Measurements from ENCODE around the gene FAM20A.

The FAM20A gene

DNA sequence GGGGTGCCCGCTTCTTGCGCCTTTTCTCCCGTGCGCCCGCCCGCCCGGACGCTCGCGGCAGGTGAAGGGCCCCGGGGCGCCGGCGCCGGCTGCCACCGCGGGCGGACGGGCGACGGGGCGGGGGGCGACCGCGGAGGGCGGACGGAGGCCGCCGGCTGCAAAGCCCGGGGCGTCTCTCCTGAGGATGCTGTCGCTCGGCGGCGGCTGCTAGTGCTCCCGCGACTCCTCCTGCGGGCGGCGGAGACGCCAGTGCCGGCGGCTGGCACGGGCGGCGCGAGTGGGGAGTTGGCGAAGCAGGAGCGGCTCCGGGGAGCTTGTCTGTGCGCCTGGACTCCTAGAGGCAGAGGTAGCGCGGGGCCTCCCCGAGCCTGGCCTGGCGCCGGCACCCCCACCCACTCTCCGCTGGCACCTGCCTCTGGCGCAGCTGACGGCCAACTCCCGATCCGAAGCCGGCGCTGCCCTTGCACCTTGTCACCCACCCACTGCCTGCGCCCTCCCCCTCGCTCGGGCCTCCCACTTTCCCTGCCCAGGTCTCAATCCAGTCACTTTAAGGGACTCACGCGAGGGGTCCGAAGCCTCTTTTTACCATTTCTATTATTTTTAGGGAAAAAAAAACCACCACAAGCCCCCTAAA, at the start of gene FAM20A:
FAM20A (minus strand) TSS at position 437 of the 634 bp plus-strand sequence. CDS start 701 bp downstream, outside the sequence.
- peak; percentile 26 to 78 (median 67) for DNase-seq

DNA sequence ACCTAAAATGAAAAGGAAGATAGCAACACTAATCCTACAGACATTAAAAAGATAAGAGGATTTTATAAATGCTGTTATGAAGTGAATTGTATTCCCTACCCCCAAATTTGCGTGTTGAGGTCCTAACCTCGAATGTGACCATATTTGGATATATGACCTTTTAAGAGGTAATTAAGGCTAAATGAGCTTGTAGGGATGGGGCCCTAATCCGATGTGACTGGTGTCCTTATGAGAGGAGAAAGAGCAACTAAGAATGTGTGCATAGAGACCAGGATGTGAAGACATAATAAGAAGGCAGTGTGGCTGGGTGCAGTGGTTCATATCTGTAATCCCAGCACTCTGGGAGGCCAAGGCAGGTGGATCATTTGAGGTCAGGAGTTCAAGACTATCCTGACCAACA, 48.2 kb upstream of the FAM20A start:
- DNase-seq = no peak

DNA sequence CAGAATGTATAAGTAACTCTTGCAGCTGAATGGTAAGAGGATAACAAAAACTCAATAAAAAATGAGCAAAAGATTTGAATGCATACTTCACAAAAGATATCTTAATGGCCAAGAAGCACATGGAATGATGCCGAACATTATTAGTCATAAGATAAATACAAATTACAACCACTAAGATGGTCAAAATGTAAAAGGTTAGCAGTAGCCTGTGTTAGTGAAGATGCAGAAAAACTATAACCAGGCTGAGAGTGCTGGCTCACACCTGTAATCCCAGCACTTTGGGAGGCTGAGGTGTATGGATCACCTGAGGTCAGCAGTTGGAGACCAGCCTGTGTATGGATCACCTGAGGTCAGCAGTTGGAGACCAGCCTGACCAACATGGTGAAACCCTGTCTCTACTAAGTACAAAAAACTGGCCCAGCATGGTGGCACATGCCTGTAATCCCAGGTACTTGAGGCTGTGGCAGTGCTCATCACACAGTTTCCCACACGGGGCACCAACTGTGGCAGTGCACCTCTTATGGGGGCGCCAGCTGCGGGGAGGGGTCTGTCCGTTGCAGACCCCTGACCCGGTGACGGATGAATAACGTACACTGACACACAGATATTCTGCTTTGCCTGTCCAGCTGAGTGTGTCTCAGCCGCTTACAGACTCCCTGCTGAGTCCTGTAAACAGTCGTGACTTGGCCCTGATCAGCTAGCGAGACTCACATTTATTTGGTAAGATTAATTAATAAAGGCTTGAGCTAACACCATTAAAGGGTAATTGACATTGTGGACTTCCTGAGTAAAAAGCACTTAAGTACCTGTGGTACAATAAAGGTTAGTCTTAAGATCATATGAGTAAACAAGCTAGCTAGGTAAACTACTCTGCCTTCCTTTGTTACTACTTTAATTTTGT, 45.7 kb upstream of the FAM20A start:
- DNase-seq = peak in 2 of 3 experiments; percentile 80 to 96

DNA sequence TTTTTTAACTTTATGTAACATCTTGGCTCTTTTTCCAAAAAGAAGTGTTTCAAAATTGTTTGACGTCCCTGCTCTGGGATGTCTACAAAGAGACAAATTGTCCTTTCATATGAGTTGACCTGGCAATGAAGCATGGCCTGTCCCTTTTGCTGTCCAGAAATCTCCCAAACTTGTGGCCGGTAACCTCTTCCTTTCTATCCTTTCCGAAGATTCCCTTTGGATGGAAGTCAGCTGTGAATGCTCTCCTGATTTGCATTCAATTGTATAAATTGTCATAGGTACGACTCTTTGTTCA, 40.9 kb upstream of the FAM20A start:
- no peak for DNase-seq

DNA sequence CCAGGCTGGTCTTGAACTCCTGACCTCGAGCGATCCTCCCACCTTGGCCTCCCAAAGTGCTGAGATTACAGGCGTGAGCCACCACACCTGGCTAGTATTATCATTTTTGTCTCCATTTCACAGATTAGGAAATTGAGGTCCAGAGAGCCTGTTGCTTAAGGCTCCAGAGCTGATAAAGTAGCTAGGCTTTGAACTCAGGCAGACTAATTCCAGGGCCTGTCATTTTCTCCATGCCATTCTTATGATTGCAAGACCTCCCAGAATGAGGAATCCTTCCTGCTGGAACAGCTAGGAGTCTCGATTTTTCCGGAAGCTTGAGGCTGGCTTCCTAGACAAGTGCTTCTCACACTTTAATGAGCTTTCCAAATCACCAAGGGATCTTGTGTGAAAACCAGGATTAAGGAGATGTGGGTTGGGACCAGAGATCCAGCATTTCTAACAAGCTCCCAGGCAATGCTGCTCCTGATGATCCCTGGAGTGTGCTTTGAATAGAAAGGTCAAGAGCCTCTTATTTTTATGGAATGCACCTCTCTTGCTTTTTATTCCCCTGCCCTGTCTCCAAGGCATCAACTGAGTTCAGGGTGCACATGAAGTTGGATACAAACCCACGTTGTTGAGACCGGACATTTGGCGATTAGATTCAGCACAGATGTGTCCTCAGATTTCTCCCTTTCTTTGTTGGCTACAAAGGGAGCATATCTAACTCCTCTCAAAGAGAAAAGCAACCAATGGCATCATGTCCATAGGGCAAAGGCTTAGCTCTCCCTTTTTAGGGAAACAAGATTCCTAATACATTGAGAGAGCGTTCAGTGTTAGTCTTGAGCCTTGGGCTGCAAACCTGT, 40.3 kb upstream of the FAM20A start:
- DNase-seq = peak in 1 of 3 experiments; percentile 14

DNA sequence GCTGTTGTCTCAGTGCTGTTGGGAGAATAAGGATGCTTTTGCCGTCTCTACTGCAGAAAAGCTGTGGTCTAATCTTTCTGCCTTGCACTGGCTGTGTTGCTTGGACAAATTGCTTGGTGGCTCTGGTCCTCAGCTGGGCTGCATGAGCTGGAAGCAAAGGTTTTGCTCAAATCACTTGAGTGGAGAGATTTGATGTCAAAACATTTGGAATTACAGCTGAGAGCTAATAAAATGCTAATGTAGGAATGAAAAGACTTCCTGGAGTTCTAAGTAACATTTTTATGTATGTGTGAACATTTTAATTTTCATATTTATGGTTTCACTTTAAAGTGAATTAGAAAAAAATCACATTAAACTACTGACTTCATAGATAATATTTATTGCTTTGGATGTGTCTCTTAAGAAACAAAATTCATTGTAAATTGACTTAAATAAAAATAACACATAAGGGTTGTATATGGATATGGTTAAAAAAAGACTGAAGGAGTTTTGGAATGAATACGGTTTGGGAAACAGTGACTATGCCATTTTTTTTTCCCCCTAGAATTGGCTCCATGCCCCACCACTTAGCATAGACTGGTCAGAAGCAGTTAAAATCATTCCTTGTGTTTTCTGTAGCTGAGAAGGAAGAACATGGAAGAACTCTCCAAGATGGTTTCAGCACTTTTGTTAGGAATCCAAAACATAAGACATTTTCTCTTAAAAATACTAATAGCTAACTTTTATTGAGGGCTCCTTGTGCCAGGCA, 39.2 kb upstream of the FAM20A start:
- no peak for DNase-seq

DNA sequence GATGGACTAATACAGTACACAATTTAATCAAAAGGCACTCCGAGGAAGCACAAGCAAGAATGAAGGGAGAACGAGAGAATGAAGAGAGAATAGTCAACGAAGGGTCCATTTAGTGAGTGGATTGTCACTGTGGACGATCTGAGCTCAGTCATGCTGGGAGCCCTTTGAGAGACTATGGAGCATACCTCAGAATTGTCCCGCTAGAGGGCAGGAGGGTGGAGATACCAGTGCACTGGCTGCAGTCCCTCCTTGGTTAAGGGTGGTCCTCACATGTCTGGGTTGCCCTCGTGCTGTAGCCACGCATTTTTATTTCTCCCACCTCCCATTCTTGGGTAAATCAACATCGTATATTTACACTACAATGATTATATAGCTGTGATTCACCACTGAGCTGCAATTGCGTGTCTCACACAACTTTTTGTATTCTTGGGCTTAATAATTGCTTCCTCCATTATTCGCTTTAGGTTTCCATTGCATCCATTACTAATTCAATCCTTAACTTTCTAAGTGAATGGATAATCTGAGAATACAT, 33.2 kb upstream of the FAM20A start:
- no peak for DNase-seq

DNA sequence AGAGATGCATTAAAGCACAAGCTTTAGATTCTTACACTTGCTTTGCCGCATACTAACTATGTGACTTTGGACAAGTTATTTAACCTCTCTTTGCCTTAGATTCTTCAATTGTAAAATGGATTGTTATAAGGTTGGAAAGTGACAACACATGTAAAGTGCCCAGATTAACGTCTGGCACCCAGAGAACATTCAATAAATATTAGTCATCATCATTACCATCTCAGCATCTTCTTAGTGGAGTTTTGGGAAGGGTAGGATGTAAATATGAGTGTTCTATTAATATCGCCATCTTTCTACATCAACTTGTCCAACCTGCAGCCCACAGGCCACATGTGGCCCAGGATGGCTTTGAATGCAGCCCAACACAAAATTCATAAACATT, 27.4 kb upstream of the FAM20A start:
- no peak for DNase-seq

DNA sequence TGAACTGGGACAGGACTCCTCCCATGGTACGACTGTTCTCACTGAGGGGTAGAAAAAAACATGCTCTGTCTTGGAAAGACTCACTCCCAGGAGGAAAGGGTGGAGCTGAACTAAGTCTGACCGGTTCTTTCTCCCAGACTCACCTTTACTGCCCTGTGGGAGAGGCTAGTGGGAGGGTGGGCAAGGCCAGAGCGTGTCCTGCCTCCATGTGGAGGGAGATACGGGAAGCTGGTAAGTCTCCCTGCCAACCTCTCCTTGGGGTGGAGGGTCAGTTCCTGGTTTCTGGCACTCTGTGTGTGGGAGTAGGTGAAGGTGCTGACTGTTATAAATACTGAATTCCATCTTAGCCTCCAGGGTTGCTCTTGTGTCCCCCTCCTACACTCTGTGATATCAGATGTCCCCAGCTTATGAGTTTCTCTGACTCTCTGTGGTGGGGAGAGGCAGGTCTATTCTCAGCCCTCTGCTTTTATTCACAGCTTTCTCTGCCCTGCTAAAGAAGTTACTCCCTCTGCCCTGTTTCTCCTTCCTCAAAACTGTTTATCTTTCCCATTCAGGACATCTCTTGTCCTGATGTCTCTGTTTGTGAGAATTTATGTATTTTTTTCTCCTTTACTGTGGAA, 26.9 kb upstream of the FAM20A start:
- no peak for DNase-seq

DNA sequence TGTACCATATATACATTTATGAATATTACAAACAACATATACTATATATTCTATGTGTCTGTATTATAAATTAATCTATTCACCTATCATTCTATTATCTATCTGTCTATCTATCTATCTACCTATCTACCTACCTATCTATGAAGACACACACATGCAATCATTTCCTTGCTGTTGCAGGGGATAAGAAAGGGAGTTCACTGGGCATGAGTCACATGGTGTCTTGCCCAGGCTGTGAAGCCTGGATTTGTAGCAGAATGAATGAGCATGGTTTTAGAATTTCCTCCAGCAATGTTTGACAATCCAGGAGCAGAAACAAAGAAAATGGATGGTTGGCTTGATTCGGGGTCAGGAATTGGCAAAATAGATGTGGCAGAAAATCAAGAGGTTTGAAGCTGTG, 23.2 kb upstream of the FAM20A start:
- DNase-seq = no peak

DNA sequence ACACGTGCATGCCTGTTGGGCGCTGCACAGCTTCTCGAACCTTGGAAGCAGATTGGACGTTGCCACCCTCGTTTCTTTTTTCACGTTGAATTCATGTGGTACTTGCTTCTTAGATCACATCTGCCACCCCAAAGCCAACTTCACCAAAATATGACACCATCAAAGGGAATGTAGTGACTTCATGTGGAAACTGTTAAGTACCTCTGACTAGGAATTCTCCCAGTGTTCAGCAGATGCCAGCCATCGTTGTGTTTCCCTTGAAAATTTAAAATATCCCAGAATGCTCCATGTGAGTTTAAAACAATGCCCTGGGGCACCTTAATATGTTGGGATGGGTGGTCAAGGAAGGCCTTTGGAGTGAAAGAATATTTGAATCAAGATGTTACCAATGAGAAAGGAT, 22.6 kb upstream of the FAM20A start:
- no peak for DNase-seq

DNA sequence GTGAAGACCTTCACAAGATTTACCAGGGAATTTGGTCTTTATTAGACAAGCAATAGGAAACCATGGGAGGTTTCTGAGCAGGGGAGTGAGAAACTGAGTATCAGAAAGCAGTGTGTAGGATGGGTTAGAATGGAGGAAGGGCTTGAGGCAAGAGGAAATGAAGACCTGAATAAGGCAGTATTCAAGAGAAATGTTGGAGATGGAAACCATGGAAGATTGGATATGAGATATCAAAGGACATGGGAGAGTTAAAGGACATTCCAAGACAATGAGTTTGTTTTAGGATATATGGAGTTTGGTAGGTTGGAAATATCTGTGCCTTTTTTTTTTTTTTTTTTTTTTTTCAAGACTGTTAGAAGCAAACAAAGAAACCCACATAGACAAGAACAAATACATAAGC, 21.3 kb upstream of the FAM20A start:
- DNase-seq = no peak

DNA sequence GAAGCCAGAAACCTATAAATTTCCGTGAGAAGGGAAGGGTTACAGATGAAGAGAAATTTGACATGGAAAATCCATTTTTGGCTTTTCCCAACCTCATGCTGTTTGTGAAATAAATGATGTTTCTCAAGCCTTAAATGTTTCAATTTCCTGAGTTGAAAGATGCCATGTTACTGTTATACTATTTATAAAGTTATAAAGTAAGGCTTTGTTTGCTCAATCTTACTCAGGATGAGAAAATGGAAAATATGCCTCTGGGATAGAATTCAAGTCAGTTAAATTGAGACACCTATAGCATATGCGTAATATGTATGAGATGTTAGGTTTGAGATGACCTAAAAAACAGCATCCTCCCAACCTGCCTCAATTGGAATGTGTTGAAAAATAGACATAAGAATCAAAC, 19.9 kb upstream of the FAM20A start:
- DNase-seq = no peak

DNA sequence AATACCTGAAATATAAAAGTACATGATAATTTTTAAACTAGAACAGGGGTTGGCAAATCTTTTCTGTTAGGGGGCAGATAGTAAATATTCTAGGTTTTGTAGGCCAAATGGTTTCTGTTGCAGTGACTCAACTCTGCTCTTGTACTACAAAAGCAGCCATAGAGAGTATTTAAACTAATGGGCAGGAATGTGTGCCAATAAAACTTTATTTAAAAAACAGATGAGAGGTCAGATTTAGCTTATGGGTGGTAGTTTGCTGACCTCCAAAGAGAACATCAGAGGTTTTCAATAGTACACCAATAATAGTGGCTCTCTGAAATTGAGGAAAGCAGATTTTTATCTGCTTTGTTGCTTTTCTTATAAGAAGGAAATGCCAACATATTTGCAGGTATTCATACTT, 15.2 kb upstream of the FAM20A start:
- no peak for DNase-seq

DNA sequence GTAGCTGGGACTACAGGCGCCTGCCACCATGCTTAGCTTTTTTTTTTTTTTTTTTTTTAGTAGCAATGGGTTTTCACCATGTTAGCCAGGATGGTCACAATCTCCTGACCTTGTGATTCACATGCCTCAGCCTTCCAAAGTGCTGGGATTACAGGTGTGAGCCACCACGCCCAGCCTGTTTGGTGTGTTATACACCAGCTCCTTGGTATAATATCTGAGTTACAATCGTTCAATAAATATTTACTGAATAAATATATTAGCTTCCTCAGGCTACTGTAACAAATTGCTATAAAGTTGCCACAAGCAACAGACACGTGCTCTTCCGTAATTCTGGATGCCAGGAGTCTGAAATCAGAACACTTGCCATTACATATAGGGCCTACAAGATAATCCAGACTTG, 13.6 kb upstream of the FAM20A start:
- DNase-seq = no peak

DNA sequence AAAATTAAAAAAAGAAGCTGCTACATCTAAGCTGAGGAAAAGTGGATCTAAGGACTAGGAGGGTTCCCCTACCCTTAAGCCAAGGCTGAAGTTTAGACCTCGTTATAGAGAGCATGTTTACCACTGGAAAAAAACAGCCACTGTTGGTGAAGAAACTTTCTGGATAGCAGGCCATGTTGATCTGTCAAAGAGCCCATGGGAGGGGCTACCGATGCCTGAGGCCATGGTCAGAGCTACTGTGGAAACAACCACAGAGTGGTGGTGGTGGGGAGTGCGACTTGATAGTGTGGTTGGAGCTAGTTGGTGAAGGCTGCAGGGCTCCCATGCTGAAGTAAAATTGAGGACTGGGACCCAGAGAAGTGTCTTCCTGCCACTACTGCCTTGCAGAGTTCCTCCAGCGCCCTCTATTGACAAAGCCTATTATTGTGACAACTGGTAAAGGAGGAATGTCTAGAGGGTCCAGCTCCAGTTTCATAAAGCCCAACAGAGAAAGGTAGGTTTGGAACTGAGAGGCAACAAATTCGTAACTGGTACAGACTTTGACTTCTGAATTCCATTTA, 12.7 kb upstream of the FAM20A start:
- peak; percentile 20 to 78 (median 65) for DNase-seq

DNA sequence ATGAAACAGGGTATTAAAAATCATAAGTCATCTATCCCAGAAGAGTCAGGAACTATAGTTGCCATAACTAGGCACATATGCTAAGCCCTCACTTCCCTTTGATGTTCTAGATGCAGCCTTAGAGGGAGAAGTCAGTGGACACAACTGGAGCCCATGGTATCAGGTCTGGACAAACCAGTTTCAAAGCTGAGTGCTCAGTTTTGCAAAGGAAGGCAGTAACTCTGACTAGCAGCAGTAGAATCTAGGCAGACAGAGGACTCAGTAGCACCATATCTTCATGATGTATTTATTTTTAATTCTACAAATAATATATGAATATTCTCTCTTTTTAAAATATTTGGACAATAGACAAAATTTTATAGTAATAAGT, 11.7 kb upstream of the FAM20A start:
- DNase-seq = no peak

DNA sequence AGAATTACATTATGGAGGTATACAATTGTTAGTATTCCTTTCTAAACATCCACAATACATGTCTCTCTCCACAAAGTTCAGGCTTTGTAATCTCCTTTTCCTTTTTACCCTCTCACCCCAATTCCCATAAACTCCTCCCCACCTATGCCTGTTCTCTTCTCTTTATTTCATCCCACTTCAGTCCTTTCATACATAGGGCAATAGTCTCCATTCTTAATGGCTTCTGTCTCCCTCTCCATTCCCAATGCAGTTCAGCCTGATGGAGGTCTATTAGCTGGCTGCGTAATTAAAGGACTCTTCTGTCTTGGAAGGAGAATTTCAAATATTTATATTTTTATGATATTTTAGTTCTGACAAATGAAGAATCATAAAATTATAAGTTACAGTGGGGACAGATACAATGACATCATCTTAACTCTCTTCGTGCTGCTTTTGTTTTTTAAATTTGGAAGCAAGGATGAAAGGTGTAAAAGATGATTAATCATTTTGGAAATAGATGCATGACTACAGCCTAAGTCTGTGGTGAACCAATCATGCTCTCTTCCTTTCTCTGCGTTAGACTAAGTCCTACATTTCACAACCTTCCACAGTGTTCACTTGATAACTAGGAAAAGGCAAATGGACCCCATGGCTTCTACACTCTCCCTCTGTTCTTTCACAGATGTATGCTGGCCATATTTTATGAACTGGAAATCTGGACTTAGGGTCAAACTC, 11.2 kb upstream of the FAM20A start:
- DNase-seq = no peak

DNA sequence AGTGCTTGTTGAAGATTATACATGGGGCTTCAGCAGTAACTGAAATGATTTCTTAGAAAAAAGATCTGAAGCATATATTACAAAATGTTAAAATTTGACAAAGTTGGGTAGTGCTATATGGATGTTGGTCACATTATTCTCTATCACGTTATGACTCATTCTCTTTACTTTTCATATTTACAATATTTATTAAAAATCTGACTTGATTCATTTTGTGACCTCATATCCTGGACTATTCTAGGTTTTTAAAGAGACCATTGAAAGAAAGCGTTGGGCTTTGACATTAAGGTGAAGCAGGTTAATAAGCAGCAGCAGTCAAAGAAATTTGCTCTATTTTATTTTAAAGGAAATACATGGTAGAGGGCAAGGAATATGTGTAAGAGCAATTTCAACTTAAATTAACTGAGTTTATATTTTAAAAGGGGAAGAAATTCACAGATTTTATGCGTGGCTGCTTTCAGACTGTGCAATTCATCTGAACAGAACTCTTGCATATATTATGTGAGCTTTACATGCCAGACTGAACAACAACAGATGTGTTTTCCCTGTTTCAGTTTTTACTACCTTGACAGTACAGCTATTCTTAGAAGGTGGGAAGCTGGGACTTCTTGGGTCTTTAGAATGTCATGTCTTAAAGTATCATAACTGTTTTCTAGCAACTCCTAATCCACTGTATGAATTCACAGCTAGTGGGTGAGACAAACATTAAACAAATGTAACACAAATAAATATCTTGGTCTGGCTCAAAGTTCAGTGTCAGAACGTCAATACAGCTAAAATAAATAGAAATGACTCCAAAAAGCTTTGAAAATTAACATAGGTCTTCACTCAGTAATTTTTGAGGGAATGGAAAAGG, 10.4 kb upstream of the FAM20A start:
- no peak for DNase-seq

DNA sequence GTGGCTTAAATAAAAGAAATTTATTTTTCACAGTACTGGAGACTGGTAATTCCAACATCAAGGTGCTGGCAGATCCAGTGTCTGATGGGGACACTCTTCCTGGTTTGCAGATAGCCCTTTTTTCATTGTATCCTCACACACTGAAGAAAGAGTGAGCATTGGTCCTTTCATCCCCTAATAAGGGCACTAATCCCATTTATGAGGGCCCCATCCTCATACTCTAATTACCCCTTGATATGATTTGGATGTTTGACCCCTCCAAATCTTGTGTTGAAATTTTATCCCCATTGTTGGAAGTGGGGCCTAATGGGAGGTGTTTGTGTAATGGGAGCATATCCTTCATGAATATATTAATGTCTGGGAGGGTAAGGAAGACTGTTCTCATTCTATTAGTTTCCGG, 9.4 kb upstream of the FAM20A start:
- DNase-seq = no peak
